Erythroblast (primary cell): ENCODE results near the gene PCDHGB1.

Source experiments
- GATA1 ChIP-seq: IDR thresholded peaks from 2 replicates; pipeline ENCODE4 v1.6.1; 2011; ENCODE audit warnings: low read depth, mild to moderate bottlenecking, control low read depth, low read length, moderate library complexity
- POLR2A ChIP-seq: IDR thresholded peaks from 2 replicates; pipeline ENCODE4 v1.6.1; 2011; ENCODE audit warnings: mild to moderate bottlenecking, low read length

- TF ChIP-seq POLR2A, result no peak
- no peak for TF ChIP-seq GATA1
These were observed 21.7 kb upstream of the PCDHGB1 start for GRCh38 chr5:141328231-141328630.
